Measurements from ENCODE around the gene TET1.

DNA sequence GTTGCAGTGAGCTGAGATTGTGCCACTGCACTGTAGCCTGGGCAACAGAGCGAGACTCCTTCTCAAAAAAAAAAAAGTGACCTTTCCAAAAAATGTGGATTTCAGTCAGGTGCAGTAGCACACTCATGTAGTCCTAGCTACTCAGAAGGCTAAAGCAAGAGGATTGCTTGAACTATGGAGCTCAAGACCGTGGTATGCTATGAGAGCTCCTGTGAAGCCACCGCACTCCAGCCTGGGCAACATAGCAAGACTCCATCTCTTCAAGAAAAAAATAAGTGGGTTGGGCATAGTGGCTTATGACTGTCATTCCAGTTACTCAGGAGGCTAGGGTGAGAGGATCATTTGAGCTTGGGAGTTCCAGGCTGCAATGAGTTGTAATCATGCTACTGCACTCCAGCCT lies 51.1 kb downstream of the TET1 start:
- TF ChIP-seq EZH2 (IDR thresholded peaks at IDR 0.05; ENCODE audit: insufficient read depth, poor library complexity, severe bottlenecking) = no peak
- no peak for TF ChIP-seq EZH2phosphoT487 (IDR thresholded peaks at IDR 0.05; ENCODE audit: insufficient read depth, low read depth)
